HEK293 (cell line): ENCODE results near the gene SOX13.

Experiments used
- KLF9 ChIP-seq: fragments of 450-650 bp; formaldehyde crosslinking; IDR thresholded peaks from 2 replicates; pipeline ENCODE4 v1.5.1; 2016; ENCODE audit warnings: missing biosample characterization, missing genetic modification characterization, low read depth
- MZF1 ChIP-seq: fragments of 450-650 bp; formaldehyde crosslinking; IDR thresholded peaks from 2 replicates; pipeline ENCODE4 v1.5.1; 2017; ENCODE audit warnings: missing biosample characterization, missing genetic modification characterization, borderline replicate concordance
- WT1 ChIP-seq: fragments of 450-650 bp; formaldehyde crosslinking; IDR thresholded peaks from 2 replicates; pipeline ENCODE4 v1.5.1; 2016; ENCODE audit warnings: missing biosample characterization, missing genetic modification characterization
- ZBTB26 ChIP-seq: fragments of 450-650 bp; formaldehyde crosslinking; optimal IDR thresholded peaks from 2 replicates; pipeline ENCODE3; 2016; ENCODE audit warnings: missing biosample characterization, mild to moderate bottlenecking, missing genetic modification characterization
- ZNF10 ChIP-seq: fragments of 450-650 bp; formaldehyde crosslinking; IDR thresholded peaks from 2 replicates; pipeline ENCODE4 v1.5.1; 2017; ENCODE audit warnings: missing biosample characterization, missing genetic modification characterization
- ZNF274 ChIP-seq, 2 experiments: fragments of 200-500 bp in 1 of 2; fragments of 450-650 bp in 1 of 2; sonication (Bioruptor generic) in 1 of 2; formaldehyde crosslinking in 1 of 2; IDR thresholded peaks; 2 replicates each; pipeline versions ENCODE4 v1.5.1 to v1.6.1; 2014 to 2016; ENCODE audit warnings: borderline replicate concordance in 1 of 2, inconsistent platforms in 1 of 2, low read length in 1 of 2, missing biosample characterization in 1 of 2, missing genetic modification characterization in 1 of 2
- ZNF501 ChIP-seq: fragments of 450-650 bp; formaldehyde crosslinking; IDR thresholded peaks from 2 replicates; pipeline ENCODE4 v1.5.1; 2016; ENCODE audit warnings: missing biosample characterization, missing genetic modification characterization
- ZNF549 ChIP-seq: fragments of 450-650 bp; IDR thresholded peaks from 2 replicates; pipeline ENCODE4 v1.5.1; 2018; ENCODE audit warnings: missing biosample characterization, missing genetic modification characterization, mild to moderate bottlenecking, inconsistent platforms, moderate library complexity
- ZNF777 ChIP-seq: fragments of 450-650 bp; formaldehyde crosslinking; IDR thresholded peaks from 2 replicates; pipeline ENCODE4 v1.5.1; 2017; ENCODE audit warnings: missing biosample characterization, missing genetic modification characterization, borderline replicate concordance
- ZNF785 ChIP-seq: fragments of 450-650 bp; formaldehyde crosslinking; IDR thresholded peaks from 2 replicates; pipeline ENCODE4 v1.5.1; 2016; ENCODE audit warnings: missing biosample characterization, missing genetic modification characterization
- TF ChIP-seq, protein P1 (sequence below): fragments of 450-650 bp; formaldehyde crosslinking; IDR thresholded peaks from 2 replicates; pipeline ENCODE4 v1.5.1; 2016; ENCODE audit warnings: missing biosample characterization, missing genetic modification characterization

DNA sequence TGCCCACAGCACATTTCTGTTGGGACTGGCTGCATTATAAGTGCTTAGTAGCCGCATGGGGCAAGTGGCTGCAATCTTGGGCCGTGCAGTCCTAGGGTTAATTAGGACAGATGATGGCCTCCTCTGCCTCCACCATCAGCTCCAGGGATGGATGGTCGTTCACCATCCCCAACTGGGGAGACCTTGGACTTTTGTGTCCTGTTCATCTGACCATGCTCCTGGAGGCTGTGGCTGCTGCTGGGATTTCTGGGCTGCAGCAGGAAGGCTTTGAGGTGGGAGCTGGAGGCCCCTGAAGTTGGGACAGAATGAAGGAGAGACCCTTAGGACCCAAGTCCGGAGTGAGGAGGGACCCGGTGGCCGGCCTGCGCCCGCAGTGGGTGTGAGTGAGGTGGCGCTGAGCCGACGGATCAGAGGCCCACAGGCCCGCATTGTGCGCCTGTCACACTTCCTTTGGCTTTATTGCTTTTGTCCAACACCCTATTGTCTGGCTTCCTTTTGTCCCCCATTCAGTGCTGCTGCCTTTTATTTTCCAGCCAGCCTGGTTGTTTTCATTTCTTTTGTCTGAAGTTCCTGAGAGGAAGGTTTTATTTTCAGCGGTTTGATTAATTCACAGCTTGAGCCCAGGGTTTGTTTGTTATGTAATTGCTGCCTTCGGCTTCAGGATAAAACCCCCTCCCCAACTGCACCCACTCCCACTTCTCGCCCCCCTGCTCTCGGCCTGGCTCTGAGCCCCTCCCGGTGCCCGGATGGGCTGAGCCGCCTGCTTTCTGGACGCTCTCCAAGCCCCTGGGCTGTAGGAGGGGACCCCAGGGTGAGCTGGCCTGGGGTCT, 35.6 kb downstream of the SOX13 start:
- no peak for TF ChIP-seq ZNF785 (tag by site-specific recombination)
- TF ChIP-seq, protein P1, sequence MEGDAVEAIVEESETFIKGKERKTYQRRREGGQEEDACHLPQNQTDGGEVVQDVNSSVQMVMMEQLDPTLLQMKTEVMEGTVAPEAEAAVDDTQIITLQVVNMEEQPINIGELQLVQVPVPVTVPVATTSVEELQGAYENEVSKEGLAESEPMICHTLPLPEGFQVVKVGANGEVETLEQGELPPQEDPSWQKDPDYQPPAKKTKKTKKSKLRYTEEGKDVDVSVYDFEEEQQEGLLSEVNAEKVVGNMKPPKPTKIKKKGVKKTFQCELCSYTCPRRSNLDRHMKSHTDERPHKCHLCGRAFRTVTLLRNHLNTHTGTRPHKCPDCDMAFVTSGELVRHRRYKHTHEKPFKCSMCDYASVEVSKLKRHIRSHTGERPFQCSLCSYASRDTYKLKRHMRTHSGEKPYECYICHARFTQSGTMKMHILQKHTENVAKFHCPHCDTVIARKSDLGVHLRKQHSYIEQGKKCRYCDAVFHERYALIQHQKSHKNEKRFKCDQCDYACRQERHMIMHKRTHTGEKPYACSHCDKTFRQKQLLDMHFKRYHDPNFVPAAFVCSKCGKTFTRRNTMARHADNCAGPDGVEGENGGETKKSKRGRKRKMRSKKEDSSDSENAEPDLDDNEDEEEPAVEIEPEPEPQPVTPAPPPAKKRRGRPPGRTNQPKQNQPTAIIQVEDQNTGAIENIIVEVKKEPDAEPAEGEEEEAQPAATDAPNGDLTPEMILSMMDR, result no peak
- TF ChIP-seq ZNF777 (tag by site-specific recombination), result no peak
- TF ChIP-seq KLF9 (tag by site-specific recombination), result no peak
- TF ChIP-seq ZNF501 (tag by site-specific recombination), result no peak
- TF ChIP-seq ZNF10 (tag by site-specific recombination), result no peak
- TF ChIP-seq ZNF549 (tag by site-specific recombination), result no peak
- no peak for TF ChIP-seq WT1 (tag by site-specific recombination)
- TF ChIP-seq MZF1, result no peak
- no peak for TF ChIP-seq ZBTB26
- TF ChIP-seq ZNF274 (IDR thresholded peaks at IDR 0.05; ENCODE audit: low read length), result no peak
- TF ChIP-seq ZNF274 (tag by site-specific recombination; IDR thresholded peaks at IDR 0.05; ENCODE audit: borderline replicate concordance), result no peak
